HG02938 (cell line): ENCODE data around the gene SDC1.
"Not testable (repeated sequence)": the region's sequence is repeated elsewhere in the genome, so short reads cannot be mapped to it uniquely, and the experiment has no call there.

Experiments
- ATAC-seq: cut with Tn5 transposase; IDR thresholded peaks from one replicate; pipeline ENCODE4 v1.9.1; 2021; ENCODE audit warnings: mild to moderate bottlenecking, moderate library complexity; ENCODE audit not compliant: unreplicated experiment

Gene SDC1, protein sequence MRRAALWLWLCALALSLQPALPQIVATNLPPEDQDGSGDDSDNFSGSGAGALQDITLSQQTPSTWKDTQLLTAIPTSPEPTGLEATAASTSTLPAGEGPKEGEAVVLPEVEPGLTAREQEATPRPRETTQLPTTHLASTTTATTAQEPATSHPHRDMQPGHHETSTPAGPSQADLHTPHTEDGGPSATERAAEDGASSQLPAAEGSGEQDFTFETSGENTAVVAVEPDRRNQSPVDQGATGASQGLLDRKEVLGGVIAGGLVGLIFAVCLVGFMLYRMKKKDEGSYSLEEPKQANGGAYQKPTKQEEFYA

DNA sequence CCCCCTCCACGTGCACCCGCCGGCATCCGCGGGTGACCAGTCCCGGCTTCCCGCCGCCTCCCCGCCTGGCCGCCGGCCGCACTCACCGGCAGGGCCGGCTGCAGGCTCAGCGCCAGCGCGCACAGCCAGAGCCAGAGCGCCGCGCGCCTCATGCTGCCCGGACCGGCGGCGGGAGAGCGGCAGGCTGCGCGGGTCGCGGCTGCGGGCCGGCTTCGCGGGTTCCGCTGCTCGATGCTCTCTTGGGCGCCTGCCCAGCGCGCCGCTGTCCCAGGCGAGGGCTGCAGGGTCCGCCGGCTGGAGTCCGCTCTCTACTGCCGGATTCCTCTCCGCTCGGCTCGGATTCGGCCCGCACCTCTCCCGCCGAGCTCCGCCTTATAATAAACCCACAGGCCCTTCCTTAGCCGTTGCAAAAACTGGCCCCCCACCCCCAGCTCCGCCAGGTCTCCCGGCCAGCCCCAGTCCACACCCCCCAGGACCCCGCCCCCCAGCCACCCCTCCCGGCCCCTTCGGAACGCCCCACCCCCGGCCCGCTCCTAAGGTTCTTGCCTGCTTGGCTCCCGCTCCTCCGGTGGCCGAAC is at the start of gene SDC1:
TSS of gene SDC1 (minus strand) at position 415 of the 578 bp plus-strand sequence. CDS start at position 152, 263 bp downstream.
- ATAC-seq = peak; percentile 9

DNA sequence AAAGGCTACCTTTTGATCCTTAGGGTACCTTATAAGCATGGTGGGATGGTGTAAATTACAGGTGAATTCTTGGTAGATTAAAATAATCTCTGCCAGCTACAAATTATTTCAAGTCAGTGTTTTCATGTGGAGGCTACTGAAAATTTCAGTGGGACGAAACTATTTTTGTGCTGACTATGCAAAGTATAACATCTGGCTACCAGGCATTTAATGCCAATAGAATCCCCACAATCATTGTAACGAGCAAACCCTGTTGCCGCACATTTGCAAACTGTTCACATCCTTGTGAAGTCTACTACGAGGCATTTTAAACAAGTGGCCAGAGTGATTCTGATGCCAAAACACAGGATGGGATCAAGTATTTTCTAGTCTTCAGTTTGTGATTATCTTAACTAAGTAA is 48.1 kb upstream of the SDC1 start:
- ATAC-seq = no peak

DNA sequence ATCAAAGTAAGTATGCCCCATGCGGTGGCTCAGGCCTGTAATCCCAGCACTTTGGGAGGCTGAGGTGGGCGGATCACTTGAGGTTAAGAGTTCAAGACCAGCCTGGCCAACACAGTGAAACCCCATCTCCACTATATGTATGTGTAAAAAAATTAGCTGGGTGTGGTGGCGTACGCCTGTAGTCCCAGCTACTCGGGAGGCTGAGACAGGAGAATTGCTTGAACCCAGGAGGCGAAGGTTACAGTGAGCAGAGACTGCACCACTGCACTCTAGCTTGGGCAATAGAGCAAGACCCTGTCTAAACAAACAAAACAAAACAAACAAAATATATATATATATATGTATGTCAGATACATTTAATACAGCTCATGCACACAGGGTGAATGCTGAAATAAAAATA is 43.4 kb upstream of the SDC1 start:
- ATAC-seq = not testable (repeated sequence)

DNA sequence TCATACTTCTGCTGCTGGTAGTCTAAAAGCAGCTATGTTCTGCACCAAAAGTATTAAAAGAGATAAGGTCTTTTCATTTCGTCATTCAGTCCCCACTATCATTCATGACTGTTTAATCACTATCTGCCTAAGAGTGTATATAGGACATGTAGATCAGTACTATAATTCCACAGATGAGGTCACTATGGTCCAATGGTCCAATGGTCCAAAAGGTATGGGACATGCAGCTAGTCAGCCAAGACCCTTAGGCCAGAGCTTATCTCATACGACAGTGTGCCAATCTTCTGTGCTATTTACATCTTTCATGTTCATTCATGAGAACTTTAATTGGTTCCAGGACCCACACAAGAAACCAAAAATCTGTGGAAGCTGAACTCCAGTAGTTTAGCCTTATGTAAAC is 42.6 kb upstream of the SDC1 start:
- ATAC-seq = no peak

DNA sequence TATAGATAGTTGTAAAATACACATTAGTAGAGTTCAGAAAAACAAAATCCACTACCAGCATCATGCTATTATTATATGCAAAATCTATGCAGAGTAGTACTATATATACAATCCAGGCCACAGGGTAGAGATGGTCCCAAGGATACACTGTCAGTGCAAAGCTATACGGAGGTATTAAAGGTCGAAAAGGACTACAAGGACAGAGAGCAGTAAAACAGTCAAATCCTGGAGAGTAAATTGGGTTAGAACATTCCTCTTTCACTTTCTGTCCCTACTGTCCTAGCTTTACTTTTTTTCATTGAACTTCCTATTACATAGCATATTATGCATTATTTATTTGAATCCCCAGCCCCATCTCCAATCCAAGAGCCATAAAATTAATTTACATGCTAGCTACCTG is 39.7 kb upstream of the SDC1 start:
- no peak for ATAC-seq

DNA sequence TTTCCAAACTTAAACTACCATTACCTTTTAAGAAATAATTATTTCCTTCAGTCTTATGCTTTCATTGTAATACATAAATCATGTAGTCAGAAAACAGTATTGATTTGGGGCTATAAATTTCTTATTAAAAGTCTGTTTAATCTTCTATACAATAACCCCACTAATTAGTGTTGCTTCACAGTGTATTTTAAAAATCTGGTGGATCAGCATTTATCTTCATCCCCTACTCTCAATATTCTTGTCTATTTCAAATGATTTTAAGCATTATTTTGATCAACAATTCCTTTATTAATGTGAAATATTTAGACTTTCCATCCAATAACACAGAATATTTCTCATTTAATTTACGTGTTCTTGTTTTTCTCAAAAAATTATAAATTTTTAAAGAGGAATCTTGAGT is 32.5 kb upstream of the SDC1 start:
- no peak for ATAC-seq

DNA sequence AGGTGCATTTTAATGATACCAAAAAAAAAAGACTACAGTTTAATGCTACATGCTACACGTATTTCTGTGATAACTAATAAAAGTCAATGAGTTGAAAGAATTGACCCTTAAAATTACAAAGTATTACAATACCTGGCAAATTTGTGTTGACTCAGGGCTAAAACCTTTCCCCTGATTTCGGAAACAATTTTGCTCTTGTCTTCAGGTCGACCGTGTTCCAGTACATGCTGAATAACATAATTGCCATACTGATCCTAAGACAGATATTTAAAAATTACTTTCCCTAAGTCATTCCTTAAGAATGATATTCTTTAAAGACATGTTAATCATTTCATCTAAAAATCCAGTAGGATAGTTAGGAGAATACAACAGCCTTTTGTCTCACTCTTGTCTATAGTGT is 29.8 kb upstream of the SDC1 start:
- ATAC-seq = no peak

DNA sequence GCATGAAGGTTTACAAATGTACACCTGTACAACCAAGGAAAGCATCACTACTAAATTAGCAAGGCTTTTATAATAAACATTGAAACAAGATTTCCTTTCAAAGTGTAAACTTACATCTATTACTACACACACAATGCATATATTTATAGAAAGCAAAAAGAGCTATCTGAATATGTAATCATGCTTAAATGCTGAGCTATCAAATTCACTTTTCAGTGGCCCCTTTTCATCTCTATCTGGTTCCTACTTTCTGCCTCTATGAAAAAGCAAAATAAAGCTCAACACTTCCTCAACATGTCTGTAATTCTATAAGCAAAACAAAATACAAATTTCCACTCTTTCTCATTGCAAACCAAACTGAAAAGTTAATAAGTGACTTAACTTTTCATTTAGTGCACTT is 25.5 kb upstream of the SDC1 start:
- ATAC-seq = no peak

DNA sequence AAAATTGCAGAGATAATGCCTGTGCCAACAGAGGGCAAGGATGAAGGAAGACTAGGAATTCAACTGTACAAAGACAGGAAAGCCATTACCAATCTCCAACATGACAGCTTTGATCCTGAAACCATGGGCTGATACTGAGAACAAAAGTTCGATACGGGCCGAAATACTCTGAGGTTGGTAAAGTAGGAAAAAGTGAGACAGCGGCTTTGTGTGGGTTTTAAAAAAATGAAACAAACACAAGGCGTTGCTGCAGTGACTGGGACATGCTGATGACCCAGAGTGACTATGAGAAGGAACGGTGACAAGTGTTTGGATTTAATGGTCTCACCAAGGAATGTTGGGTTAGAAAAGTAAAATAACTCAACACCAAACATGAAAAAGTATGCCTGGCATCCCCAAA is 24.2 kb upstream of the SDC1 start:
- no peak for ATAC-seq

DNA sequence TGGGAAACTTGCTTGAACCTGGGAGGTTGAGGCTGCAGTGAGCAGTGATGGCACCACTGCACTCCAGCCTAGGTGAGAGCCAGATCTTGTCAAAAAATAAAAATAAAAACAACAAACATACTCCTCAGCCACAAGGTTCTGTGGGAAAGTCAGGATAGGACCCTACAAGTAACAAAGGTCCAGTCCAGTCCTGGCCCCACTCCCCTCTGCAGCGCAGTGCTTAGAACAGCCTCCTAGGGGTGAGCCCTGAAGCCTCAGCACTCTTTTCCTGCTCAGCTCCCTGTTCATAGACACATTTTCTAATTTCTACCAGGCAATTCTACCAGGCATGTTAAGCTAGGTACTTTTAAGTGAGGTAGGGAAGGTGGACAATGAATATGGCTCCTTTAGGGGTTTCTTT is 22.2 kb upstream of the SDC1 start:
- ATAC-seq = no peak

DNA sequence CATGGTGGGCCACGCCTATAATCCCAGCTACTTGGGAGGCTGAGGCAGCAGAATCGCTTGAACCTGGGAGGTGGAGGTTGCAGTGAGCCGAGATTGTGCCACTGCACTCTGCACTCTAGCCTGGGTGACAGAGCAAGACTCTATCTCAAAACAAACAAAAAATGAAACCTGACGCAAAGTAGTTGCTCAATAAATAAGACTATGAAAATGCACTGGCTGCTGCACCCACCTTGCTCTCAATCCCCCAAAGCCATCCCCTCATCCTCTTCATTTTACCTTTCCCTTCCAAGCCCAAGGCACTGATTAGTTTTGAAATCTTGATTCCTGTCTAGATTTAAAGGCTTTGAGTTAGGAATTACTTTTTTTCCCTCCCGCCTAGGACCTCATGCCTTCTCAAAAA is 18.7 kb upstream of the SDC1 start:
- not testable (repeated sequence) for ATAC-seq

DNA sequence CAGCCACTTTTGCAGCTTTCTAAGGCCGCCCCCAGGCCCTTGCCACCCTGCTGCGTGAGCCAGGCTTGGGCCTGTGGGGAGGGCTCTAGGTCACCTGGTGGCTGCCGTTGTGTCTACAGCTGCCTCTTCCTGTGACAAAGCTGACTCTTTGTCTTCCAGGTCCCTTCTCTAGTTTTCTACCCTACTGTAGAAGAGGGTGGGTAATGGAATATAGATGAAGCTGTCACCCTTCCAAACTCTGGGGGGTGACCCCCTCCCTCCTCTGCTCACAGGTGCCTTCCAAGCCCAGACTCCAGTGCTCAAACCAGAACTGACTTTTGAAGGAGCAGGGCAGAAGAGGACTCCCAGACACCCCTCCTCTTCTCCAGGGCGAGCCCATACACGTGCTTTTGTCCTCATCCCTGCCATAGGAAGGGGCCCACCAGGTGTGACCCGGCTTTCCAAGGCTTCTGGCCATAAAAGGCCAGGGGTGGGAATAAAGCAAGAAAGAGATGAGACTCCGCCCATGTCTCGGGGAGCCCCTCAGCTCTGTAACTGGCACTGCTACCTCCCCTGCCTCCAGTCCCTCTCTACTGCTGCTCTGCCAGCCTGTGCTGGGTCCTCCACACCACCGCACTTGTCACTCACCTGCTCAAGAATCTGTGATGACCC is 17.9 kb upstream of the SDC1 start:
- no peak for ATAC-seq

DNA sequence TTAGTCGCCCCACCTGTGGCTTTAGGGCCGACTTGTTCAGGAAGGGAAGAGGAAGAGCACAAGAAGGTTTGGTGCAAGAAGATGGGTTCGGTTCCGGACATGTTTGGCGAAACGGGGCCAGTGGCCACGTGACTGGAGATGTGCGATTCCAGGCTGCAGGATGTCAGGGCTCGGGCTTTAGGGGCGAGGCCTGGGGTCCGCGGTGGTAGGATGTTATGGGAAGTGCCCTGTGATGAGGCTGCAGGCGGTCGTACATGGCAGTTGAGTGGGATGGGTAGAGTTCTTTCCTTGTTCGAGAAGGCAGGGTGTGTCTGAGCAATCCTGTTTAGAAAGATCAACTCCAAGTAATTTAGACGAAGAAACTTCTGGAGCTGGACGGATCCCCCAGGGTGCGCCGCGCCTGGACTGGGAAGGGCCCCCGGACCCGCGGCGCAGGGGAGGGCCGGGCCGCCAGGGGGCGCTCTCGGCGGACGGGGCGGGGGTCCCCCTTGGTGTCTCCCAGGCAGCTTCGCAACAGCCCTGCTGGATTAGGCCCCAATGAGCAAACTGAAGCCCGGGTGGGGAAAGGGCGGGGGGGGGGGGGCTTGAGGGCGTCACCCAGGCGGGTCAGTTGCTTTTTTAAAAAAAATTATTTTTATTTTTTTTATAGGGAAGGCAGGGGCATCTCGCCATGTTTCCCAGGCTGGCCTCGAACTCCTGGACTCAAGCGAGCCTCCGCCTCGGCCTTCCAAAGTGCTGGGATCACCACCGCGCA is 17.2 kb upstream of the SDC1 start:
- ATAC-seq = no peak

DNA sequence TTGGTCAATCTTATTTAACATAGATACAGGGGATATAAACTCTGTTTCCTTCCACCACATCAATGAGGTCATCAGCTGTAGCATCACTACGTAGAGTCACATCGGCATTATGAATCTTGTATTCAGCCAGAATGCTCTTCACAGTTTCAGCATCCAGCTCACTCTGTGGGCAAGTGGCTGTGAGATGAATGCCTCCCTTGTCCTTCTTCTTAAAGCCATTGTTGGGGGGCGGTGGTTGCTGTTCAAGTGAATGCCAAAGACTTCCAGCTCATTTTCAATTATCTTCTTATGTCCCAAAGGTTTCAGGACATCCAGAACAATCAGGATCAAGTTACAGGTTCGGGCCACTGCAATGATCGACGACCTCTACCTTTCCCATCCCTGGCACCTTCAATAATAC is 15.4 kb upstream of the SDC1 start:
- ATAC-seq = not testable (repeated sequence)

DNA sequence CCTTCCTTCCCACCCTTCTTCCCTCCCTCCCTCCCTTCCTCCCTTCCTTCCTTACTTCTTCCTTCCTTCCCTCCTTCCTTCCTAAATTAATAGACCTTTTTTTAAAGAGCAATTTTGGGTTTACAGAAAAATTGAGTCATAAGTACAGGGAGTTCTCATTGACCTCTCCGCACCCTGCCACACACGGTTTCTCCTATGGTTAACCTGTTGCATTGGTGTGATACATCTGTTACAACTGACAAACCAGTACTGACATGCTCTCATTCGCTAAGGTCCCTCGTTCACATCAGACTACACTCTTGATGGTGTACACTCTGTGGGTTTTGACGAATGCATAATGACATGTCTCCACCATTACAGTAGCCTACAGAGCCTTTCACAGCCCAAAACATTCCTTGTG is 11.6 kb upstream of the SDC1 start:
- ATAC-seq = no peak

DNA sequence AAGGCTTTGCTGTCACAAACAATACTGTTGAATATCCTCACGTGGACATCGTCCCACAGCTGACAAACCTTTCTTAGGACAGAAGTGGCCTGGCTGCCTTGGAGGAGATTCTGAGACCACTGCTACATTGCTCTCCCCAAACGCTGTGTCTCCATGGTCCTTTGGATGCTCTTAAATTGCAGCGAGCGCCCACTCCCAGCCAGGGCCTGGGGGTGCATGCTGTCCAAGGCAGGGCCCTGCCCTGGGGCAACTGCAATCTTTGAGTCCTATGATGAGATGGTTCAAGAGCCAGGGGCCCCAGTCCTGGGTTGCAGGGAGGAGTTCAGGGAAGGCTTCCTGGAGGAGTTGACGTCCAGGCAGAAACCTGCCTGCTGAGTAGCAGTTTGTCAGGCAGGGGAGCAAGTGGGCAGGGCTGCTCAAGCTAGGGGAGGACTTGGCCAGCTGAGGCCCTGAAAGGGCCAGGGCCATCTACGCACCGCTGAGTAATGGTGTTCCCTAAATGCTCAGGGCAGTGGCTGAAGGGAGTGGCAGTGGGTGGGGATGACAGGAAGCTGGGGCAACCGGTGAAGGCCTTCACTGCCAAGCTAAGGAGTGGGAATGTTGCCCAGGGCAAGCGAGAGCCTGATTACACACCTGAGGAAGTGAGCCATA is 10.8 kb upstream of the SDC1 start:
- ATAC-seq = no peak

DNA sequence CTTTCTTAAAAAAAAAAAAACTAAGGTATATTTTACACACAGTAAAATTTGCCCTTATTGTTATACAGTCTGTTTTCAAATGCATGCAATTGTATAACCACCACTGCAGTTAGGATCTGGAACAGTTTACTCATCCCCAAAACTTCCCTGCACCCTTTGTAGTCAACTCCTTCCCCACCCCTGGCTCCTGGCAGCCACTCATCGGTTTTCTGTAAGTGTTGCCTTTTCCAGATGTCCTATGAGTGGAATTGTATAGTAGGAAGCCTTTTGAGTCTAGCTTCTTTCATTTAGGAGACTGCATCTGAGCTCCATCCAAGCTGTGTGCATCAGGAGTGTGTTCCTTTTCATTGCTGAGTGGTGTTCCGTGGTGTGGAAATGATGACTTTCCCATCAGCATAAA is 9.7 kb upstream of the SDC1 start:
- ATAC-seq = not testable (repeated sequence)

DNA sequence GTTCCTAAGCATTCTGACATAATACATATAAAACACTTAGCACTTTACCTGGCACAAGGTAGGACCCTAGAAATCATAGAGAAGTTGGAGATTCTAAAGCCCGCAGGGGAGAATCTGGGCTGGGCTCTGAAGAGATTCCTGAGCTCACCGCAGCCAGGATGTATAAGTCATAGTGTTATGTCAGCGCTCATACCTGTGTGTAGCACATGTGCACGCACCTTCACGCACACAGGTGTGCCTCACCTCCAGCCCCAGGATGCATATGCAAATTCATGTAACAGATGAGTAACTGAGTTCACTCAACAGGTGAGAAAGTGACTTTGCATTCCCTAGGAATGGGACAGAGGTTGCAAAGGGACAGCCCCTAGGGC is 7.9 kb upstream of the SDC1 start:
- ATAC-seq = no peak

DNA sequence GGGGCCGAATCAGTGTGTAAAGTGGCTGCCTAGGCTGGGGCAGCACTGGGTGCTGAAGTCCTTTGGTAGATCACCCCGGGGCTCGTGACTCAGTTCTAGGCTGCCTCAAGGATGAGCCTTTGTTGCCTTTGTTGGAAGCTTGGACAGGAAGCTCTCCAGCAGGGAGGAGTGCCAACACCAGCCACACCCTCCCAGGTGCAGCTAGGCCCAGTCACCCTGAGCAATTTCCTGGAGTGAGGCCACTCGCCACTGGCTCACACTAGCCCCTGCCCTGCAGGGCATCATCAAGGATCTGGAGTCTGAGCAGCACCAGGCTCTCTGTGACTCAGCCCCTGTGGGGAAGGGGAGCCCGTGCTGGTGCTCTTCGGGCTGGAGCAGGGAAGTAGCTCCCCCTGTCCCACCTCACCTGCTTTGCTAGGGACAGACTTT is 6.7 kb upstream of the SDC1 start:
- ATAC-seq = no peak

DNA sequence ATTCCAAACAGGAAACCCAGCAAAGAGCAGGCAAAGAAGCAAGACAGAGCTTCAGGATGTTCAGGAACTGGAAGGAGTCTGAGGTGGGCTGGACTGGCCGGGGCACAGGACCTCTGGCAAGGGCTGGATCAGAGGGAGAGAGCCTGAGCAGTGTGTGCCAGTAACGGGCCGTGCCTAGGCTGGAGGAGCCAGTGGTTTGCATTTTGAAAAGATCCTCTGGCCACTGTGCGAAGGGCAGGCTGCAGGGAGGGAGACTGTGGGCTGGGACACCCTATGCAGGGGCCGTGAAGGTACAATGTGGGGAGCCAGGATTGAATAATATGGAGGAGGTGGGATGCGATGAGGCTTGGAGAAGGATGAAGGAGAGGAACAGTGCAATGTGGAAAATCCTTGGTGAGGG is 6.2 kb upstream of the SDC1 start:
- ATAC-seq = no peak

DNA sequence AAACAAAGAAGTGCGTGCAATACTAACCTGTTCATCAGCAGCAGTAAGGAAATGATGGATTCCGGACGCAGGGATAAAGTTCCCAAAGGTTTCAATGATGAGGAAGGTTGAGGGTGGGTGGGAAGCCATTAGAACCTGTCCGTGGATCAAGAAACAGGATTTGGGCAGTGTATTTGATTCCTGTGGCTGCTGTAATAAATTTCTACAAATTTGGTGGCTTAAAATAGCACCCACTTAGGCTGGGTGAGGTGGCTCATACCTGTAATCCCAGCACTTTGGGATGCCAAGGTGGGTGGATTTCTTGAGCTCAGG is 5.1 kb upstream of the SDC1 start:
- ATAC-seq = no peak
